HG03439 (cell line): Measurements from ENCODE around the gene SDR42E1.
"Not testable (repeated sequence)": the region's sequence is repeated elsewhere in the genome, so short reads cannot be mapped to it uniquely, and the experiment has no call there.

Experiments
- ATAC-seq: cut with Tn5 transposase; IDR thresholded peaks from one replicate; pipeline ENCODE4 v1.9.1; 2021; ENCODE audit warnings: mild to moderate bottlenecking, moderate library complexity; ENCODE audit not compliant: unreplicated experiment

The SDR42E1 gene

GRCh38 chr16:82005027-82005830, 6.0 kb downstream of the SDR42E1 start:
- ATAC-seq, result no peak

- ATAC-seq, result no peak
Measured at GRCh38 chr16:82004601-82005000, 6.7 kb downstream of the SDR42E1 start.

- ATAC-seq, result no peak
Measured at GRCh38 chr16:82002831-82003230, 8.4 kb downstream of the SDR42E1 start.

GRCh38 chr16:81997738-81998137, 13.5 kb downstream of the SDR42E1 start:
- ATAC-seq, result no peak

- ATAC-seq, result no peak
Measured at GRCh38 chr16:81996664-81997509, 14.4 kb downstream of the SDR42E1 start.

GRCh38 chr16:81995651-81996050, 15.6 kb downstream of the SDR42E1 start:
- ATAC-seq, result no peak

GRCh38 chr16:81994485-81994884, 16.8 kb downstream of the SDR42E1 start:
- ATAC-seq, result no peak

- no peak for ATAC-seq
Measured at GRCh38 chr16:81992859-81993258, 18.4 kb downstream of the SDR42E1 start.

- no peak for ATAC-seq
Measured at GRCh38 chr16:81987706-81988105, 23.6 kb downstream of the SDR42E1 start.

GRCh38 chr16:81987121-81987520, 24.1 kb downstream of the SDR42E1 start:
- ATAC-seq, result no peak

- not testable (repeated sequence) for ATAC-seq
Measured at GRCh38 chr16:81977335-81977942, 33.8 kb downstream of the SDR42E1 start.

- no peak for ATAC-seq
Measured at GRCh38 chr16:81975637-81976036, 35.6 kb downstream of the SDR42E1 start.

- ATAC-seq, result no peak
Measured at GRCh38 chr16:81973737-81974136, 37.5 kb downstream of the SDR42E1 start.

GRCh38 chr16:81971853-81972252, 39.4 kb downstream of the SDR42E1 start:
- no peak for ATAC-seq

GRCh38 chr16:81967358-81967757, 43.9 kb downstream of the SDR42E1 start:
- no peak for ATAC-seq

GRCh38 chr16:81964808-81965207, 46.5 kb downstream of the SDR42E1 start:
- ATAC-seq, result no peak

GRCh38 chr16:81956213-81956948, 54.9 kb downstream of the SDR42E1 start:
- no peak for ATAC-seq

- no peak for ATAC-seq
Measured at GRCh38 chr16:81951564-81951963, 59.7 kb downstream of the SDR42E1 start.

GRCh38 chr16:81946206-81946605, 65.1 kb downstream of the SDR42E1 start:
- ATAC-seq, result no peak

- ATAC-seq, result no peak
Measured at GRCh38 chr16:81945665-81946064, 65.6 kb downstream of the SDR42E1 start.
